Myocyte (in vitro differentiated cells): ENCODE results near the gene KIF1B. TPM values are rescaled to one million over a fixed set of nuclear protein-coding genes. Genes with fewer than 3 reads are reported as not detected.
A peak's percentile ranks its signal among the peaks of the same experiment; 100 is the strongest.

ENCODE experiments used
- DNase-seq: peaks from one replicate; pipeline ENCODE4 v3.0.0-alpha.2; 2012; ENCODE audit warnings: low read depth
- total RNA-seq: library from RNA; depleted of rRNA; stranded (reverse); fragments of >200 nt; gene quantifications from 2 replicates; pipeline ENCODE4 v1.2.3, GENCODE V29; 2014

Gene KIF1B
- total RNA-seq, 1 donor from 2014 or later, result 155 TPM

DNA sequence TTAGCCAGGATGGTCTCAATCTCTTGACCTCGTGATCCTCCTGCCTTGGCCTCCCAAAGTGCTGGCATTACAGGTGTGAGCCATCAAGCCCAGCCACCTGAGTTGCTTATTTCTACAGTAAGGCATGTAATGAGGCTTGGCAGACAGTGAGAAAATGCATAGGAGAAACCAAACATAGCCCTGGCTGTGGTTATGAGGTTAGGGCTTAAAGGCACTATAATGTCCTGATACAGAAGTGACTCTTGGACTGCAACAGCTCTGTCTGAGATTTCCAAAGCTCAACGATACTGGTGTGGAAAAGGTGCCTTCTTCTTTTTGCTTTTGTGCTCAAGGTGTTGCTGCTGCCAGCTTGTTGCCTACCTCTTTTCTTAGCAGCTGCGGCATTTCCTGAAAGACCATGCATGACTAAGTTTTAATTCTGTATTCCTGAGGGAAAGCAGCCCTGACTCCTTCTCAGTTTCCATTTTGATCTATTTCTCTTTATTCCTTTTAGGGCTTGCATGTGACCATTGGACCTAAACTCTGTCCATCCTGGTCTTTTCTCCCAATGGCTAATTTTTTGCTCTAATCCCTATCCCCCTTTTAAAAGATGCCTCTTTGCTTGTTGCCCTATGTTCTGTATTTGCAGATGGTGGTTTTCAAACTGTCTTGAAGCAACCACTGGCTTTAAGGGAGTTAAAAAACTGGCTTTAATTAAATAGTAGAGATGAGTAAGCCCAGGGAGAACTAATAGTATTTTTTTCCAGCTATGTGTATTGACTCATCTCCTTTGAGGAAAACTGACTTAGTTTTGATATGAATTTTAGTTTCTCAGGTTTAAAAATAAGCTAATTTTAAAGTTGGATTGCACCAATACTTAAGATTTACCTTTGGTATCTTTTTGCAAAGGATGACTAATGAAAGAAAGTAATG lies 70.3 kb downstream of the KIF1B start:
- no peak for DNase-seq

DNA sequence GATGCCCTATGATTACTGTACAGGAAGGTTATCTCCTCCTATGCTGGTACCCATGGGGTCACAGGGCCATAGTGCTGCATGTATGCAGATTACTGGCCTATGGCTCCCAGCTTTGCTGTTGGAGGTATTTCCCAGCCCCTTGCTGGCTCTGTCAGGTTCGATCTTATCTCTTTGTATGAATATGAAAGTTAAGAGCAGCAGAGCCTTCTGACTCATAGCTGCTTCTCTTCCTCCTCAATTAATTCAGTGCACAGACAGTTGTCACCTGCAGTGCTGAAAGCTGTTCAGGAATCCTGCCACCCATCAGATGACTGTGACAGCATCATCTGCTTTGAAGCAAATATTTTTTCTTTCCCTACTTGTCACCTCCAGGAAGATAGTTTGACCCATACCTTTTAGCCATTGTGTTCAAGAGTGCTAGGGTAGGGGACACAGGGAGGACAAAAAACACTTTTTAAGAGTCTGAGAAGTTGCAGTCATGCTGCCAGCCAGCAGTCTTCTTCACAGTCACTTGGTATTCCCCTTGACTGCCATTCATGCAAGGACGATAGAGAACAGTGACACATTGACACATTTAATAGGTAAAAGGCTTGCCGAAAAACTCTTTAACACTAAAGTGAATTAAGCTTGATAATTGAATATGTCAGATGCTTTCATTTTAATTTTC lies 73.1 kb downstream of the KIF1B start:
- no peak for DNase-seq

DNA sequence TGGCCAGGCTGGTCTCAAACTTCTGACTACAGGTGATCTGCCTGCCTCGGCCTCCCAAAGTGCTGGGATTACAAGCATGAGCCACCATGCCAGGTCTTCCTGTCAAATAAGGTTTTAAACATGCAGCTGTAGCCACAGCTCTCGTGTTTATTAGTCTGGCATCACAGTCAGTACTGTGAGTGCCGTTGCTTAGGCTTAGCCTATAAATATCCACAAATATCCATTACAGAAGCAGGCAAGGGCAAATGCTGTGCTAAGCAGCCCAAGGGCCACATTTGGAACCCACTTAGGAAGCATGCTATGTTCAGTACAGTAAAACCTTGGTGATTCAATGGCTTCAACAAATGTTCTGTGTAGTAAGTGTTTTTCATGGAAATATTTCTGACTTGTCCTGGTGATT lies 75.9 kb downstream of the KIF1B start:
- DNase-seq, result peak; percentile 86

DNA sequence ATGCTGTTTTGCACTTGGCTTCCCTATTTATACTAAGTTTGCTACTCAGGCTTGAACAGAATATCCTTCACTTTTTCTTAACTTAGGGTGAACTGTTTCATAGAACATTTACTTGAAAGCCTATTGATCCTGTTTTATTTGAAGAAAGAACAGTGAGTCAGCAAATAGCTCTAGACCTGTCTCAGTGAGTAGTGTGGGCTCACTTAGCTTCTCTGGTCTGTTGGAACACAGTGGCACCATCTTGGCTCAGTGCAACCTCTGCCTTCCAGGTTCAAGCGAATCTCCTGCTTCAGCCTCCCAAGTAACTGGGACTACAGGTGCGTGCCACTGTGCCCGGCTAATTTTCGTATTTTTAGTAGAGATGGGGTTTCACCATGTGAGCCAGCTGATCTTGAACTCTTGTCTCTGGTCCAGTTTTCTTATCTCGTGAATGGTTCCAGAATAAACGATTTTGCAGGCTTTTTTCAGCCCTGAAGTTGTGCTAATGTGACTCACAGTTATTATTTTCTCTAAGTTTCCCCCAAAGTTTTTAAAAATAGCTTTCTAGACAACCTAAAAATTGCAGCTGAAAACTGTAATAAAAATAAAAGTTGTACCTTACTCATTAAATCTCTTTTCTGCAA lies 76.8 kb downstream of the KIF1B start:
- DNase-seq, result no peak

DNA sequence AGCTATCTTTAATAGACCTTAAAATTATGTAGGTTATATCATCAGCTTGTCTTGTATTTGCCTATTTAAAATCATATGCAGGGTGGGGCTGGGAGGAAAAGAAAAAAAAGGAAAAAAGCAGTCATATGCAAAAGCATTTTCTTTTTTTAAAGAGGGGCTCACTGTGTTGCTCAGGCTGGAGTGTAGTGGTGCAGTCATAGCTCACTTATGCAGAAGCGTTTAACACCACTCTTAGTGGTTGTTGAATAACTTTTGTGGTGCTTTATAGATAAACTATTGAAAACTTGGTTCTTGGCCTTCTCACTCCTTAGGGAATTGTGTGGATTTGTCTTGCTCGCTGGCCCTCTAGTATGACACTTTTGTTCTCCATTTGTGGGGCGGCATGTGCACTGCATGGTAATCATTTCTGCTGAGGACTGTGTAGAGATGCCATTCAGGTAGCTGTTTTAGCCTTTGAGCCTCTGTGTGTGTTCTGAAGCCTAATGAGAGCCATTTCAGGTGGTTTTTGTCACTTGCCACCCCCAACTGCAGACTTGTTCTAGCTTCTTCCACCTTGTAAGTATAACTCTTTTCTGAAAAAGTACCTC lies 77.8 kb downstream of the KIF1B start:
- no peak for DNase-seq

DNA sequence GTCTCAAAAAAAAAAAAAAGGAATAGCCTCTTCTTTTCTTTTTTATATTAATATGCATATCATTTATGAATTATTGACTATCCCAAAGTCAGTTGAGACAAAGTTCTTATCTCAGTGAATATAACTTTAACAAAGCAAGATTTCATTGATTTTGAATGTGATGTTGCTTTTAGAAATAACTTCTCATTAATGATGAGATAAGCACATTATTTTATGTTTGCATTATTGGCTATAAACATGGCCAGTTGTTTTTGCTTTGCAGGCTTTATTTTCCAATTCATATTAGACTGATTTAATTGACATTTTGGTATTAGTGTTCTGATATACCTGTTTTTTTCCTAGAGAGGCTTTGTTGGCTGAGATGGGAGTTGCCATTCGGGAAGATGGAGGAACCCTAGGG lies 81.3 kb downstream of the KIF1B start:
- DNase-seq, result no peak

DNA sequence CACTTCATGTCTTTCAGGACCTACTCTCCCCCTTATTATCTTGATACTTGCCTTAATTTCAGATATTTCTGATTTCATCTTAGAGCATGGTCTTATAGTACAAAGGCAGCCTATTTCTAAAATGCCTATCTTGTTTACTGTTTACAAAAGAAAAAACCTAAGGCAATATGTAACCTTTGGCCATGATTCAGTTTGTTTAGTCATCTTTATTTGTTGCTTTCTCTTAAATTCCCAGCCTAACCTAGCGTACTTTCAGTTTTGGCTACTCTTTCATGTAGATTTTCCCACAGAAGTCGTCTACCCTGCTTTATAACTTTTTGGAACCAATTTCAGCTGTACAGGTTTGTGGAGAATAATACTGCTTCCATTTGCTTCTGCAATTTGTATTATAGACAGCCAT lies 81.8 kb downstream of the KIF1B start:
- DNase-seq, result no peak

DNA sequence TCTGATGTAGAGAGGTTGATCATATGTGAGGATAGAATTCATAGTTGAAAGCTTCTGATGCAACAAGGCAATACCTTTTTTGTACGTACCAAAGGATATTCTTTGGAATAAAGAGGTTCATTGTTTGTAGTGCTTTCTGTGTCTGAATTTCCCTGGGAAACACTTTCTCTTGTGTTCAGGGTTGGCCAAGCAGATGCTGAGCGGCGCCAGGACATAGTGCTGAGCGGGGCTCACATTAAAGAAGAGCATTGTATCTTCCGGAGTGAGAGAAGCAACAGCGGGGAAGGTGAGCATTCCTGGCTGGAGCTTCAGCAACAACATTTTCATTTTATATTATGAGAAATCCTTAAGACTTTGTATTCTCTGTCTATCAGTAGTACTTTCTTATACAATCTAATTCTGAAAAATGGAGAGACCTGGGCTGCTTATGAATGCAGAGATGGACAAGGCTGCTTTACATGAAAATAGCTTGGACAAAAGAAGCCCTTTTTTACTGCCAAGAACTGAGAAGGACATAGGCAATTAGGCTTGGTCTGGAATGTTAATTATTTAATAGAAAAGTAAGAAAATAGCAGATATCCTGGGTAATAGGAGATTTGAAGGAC lies 85.2 kb downstream of the KIF1B start:
- no peak for DNase-seq

DNA sequence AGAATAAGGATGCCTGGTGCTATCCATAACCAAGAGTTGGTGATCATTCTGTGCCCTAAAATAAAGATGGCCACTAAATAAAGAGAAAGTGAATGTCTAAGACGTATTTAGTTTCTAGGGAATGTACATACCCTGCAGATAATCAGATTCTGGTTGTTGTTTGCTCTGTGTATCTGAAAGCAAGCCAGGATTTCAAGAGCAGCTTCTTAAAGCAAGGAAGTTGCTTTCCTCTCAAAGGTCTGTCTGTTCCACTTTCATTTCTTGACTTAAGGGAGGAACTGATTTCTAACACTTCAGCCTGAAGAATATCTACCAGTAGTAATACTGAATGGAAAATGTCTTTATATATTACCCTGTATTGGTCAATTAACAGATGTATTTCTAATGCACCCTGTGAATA lies 88.8 kb downstream of the KIF1B start:
- no peak for DNase-seq

DNA sequence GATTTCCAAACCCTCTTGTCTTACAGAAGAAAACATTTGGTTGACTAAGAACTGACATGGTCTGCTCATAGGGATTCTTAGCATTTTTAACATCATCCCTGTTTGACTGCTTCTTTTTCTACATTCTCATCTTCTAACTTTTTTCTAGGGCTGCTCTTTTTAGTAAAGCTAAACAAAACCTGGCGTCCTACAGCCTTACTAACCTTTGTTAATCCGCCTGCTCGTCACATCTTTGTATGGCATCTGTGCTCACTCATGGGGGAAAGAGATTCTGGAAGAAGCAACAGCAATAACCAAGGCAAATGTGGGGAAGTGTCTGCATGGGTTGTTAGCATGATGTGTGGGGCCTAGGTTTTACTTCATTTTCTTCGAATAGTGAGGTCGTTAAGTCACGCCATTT lies 92.0 kb downstream of the KIF1B start:
- DNase-seq, result no peak

DNA sequence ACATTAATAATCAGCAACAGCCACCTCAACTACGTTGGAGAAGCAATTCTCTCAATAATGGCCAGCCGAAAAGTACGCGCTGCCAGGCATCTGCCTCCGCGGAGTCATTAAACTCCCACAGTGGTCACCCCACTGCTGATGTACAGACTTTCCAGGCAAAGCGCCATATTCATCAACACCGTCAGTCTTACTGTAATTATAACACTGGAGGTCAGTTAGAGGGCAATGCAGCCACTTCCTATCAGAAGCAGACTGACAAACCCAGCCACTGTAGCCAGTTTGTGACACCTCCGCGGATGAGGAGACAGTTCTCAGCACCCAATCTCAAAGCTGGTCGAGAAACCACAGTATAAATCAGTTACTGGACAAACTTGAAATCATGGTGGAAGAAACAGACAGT lies 93.9 kb downstream of the KIF1B start:
- no peak for DNase-seq

DNA sequence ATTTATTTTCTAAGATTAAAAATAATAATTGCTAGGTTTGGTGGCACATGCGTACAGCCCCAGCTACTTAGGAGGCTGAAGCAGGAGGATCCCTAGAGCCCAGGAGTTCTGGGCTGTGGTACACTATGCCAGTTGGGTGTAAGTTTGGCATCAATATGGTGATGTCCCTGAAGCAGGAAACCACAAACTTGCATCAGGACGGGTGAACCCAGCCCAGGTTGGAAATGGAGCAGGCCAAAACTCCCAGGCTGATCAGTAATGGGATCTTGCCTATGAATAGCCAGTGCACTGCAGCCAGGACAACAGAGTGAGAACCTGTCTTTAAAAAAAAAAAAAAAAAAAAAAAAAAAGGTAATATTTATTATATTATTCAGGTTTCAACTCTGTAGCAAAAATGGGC lies 96.1 kb downstream of the KIF1B start:
- DNase-seq, result peak; percentile 49

DNA sequence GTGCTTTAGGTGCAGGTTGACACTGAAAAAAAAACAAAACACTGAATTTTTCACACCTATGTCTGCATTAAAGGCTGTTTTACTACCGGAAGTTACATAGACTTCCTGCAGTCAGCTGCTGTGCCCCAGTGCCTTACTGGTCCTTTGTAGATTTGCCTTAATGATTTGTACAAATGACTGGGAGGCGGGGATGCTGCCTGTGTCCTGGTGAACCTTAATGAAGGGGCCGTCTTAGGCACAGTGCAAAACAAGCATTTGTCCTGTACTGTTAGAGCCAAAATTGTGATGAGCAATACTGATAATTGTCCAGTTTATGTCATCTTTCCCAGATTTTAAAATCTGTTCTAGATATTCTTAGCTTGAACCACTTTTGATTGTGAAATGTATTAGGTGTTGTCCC lies 97.6 kb downstream of the KIF1B start:
- no peak for DNase-seq

DNA sequence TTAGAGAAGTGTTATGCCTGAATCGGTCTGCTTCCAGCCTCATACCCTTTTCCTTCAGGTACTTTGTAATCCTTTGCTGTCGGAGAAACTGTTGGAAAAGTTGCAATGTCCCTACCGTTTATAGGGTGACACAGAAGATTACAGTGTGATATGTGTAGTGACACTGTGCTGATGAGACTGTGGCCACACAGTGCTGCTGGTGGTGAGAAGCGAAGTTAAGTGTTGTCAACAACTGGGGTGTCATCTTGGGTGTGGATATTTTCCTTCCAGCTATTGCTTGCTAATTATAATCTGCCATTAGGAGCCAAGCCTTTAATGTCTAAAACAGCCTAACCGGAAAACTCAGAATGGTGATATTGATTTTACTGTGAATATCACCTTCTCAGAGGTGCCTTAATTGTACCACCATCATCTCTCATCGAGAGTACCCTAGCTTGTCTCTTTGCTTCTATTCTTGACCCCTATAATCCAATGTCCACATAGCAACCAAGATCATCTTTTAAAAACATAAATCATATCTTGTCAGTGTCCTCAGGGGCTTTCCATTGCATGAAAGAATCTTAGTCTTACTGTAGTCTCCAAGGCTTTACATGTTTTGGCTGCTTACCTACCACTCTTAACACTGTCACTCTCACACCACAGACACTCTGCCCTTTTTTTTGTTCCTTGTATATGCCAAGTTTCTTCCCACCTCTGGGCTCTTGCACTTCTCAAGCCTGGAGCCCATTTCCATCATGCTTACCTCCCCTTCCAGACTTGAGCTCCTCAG lies 99.1 kb downstream of the KIF1B start:
- DNase-seq, result peak; percentile 69

DNA sequence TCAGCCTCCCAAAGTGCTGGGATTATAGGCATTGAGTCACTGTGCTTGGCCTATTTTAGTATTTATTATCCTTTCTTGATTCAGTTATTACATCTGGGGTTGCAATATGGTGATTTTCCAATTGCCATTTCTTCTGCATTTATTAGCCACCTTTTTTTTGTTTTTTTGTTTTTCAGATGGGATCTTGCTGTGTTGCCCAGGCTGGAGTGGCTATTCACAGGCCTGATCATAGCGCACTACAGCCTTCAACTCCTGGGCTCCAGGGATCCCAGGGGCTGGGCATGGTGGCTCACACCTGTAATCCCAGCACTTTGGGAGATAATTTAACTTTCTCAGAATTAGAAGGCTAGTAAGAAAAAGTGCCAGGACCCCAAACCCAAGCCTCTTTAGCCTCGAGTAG lies 106.4 kb downstream of the KIF1B start:
- no peak for DNase-seq

DNA sequence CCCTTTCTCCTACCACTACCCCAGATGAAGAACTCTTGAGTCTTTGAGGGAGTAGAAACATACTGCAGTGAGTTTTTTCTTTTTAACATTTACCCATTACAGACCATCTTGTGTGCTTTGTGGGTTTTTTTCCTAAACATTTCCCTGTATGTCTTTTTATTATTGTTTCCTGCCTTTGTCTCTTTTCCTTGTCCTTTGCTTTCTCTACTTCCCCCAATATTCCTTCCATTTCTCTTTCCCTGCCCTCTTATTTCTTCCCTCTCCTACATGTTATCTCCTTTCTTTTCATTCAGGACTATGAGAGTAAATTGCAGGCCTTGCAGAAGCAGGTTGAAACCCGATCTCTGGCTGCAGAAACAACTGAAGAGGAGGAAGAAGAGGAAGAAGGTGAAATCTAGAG lies 109.4 kb downstream of the KIF1B start:
- DNase-seq, result no peak

DNA sequence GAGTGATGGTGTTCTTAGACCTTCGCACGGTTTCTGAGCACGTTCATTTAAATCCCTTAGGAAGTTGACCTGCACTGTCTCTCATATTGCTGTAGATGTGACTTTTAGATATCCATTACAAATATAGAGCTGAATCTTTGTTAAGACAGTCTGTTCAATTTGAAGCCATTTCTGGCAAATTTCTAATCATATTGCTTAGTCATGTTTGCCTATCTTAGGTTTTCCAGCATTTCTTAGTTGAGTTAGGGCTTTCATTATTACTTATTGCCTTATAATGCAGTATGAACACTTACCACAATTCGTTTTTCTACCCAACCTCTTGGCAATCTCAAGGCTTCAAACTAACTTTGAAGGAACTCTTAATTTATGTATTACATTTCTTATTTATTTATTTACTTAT lies 110.0 kb downstream of the KIF1B start:
- no peak for DNase-seq

DNA sequence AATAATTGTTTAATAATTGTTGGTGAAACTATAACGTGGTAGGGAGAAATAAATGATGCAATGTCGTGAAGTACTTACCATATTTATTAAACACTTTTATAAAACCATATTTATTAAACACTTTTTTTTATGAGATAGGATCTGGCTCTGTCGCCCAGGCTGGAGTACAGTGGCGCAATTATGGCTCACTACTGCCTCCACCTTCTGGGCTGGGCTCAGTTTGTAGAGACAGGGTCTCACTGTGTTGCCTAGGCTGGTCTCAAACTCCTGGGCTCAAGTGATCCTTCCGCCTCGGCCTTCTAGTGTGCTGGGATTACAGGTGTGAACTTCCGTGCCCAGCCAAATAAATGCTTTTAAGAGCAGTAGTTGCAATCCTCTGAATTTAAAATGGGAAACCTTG lies 112.5 kb downstream of the KIF1B start:
- DNase-seq, result no peak

DNA sequence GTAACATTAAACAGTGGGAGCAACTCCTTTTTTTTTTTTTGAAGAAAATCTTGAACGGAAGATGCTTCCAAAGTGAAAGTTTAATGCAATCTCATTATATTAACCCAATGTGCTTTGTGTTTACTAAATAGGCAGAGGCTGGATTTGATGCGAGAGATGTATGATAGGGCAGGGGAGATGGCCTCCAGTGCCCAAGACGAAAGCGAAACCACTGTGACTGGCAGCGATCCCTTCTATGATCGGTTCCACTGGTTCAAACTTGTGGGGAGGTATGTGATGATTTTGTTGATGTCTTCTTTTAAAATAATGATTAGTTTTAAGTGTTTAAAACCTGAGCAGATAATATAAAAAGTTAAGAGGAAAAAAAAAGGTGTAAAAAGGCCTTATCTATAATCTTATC lies 114.3 kb downstream of the KIF1B start:
- no peak for DNase-seq

DNA sequence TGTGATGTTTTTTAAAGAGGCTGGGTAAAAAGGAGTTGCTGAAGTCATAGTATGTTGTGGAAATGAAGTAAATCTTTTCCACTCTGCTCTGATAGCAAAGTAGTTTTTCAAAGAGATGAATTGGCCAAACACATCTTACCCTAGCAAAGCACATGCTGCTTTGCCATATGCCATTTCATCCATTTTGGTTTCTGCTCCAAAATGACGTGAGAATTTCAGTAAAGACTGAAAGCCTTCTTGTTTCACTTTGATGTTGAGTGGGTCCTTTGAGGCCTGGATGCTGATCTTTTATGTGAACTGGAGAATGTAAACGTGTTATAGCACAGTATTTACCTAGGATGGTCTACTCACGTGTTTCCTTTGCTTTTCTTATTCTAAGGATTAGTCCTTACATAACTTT lies 115.2 kb downstream of the KIF1B start:
- no peak for DNase-seq

DNA sequence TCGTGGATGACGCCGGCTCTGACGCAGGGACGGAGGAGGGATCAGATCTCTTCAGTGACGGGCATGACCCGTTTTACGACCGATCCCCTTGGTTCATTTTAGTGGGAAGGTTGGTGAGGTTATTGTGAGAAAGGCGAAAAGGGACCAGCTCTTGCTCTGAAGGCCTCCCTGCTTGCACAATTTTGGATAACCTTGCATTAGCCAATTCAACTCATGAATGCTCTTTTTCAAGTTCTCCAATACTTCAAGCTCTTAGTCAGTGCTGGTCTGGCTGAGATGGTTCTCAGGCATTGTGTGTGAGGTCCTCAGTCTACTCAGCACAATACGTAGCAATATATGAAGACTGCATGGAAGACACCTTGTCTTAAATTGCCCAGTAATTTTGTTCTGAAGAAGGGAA lies 115.9 kb downstream of the KIF1B start:
- no peak for DNase-seq
